Heart left ventricle (tissue), 16 donors: ENCODE data around the gene MARVELD2. TPM values are rescaled to one million over a fixed set of nuclear protein-coding genes. Genes with fewer than 3 reads are reported as not detected.

Experiments
- ATAC-seq, 4 donors: fragments of 200-7000 bp; cut with Tn5 transposase; one replicate each; pipeline ENCODE4 v1.9.1; 2020 to 2022; ENCODE audit warnings: moderate library complexity in 4 of 4, mild to moderate bottlenecking in 3 of 4, moderate number of reproducible peaks in 1 of 4
- DNase-seq, 5 donors: peaks; one replicate each; pipeline ENCODE4 v3.0.0-alpha.2; 2020
- H3K27ac ChIP-seq, 12 donors: fragments of 200-600 bp; sonication (generic) in 4 of 12; one replicate each; pipeline versions ENCODE4 v1.5.0 to v1.8.0; 2016 to 2022; ENCODE audit warnings: mild to moderate bottlenecking in 2 of 12
- H3K27me3 ChIP-seq, 9 donors: fragments of 200-600 bp; sonication (generic) in 2 of 9; one replicate each; pipeline versions ENCODE4 v1.5.1 to v1.8.0; 2016 to 2022; ENCODE audit warnings: mild to moderate bottlenecking in 3 of 9
- H3K36me3 ChIP-seq, 9 donors: fragments of 200-600 bp; sonication (generic) in 2 of 9; one replicate each; pipeline versions ENCODE4 v1.5.0 to v1.8.0; 2018 to 2022; ENCODE audit warnings: mild to moderate bottlenecking in 2 of 9
- H3K4me1 ChIP-seq, 12 donors: fragments of 200-600 bp; sonication (generic) in 4 of 12; one replicate each; pipeline versions ENCODE4 v1.5.0 to v1.8.0; 2016 to 2022; ENCODE audit warnings: mild to moderate bottlenecking in 3 of 12
- H3K4me3 ChIP-seq, 12 donors: fragments of 200-600 bp; sonication (generic) in 4 of 12; one replicate each; pipeline versions ENCODE4 v1.5.0 to v1.8.0; 2017 to 2022; ENCODE audit warnings: mild to moderate bottlenecking in 9 of 12, moderate library complexity in 4 of 12
- H3K9me3 ChIP-seq, 12 donors: fragments of 200-600 bp; sonication (generic) in 4 of 12; one replicate each; pipeline versions ENCODE4 v1.5.0 to v1.8.0; 2016 to 2022; ENCODE audit warnings: mild to moderate bottlenecking in 1 of 12
- CTCF ChIP-seq, 12 donors: fragments of 200-600 bp; sonication (generic) in 4 of 12; IDR thresholded peaks; one replicate each; pipeline versions ENCODE4 v1.5.0 to v1.8.0; 2018 to 2022; ENCODE audit warnings: antibody characterized with exemption in 12 of 12, mild to moderate bottlenecking in 5 of 12
- POLR2A ChIP-seq, 2 donors: fragments of 450-650 bp; IDR thresholded peaks; one replicate each; pipeline ENCODE4 v1.6.1; 2017; ENCODE audit warnings: antibody characterized with exemption in 2 of 2, mild to moderate bottlenecking in 2 of 2, moderate library complexity in 2 of 2
- WGBS, 4 donors: extraction: QIAGEN DNeasy Blood & Tissue Kit in 2 of 4; methylation state at CpG; one replicate each; pipeline versions ENCODE4 v1.1.5 to v1.1.7; 2013 to 2018; 5-methylcytosine and 5-hydroxymethylcytosine counted together
- intact Hi-C, 10 donors: fragments of 100-400 bp; cut with DNase I; formaldehyde crosslinking; loops; one replicate each; pipeline versions ENCODE4 v1.11.1 to v1.14.2; 2022
- polyA plus RNA-seq, 2 donors: library from polyadenylated mRNA; stranded (reverse); fragments of 200-250 nt; gene quantifications; one replicate each; pipeline ENCODE4 v1.2.3, GENCODE V29; 2013
- total RNA-seq, 9 donors: library from RNA; depleted of rRNA in 2 of 9; stranded (reverse); fragments of >200 nt in 2 of 9; fragmentation: NEBNext Ultra II Directional in 3 of 9; extraction: Animal tissue kit (Norgen Biotek cat#: 25700) in 3 of 9; gene quantifications; one replicate each; pipeline versions ENCODE4 v1.1.0 to v1.2.4, GENCODE V29; 2016 to 2023
- donor health status: ischemic (EF 13 %, LVEDD 7.1; RV severe dilation, severe dysfunction).
- donor health status: healthy with polysubstance abuse.
- donor health status: DM: no; HTN: yes; CAD: no.
- donor health status: DM: no; HTN: no; CAD: no.
- donor health status: ischemic (EF 25% LVEDD 6.9; RV normal size, moderate dysfunction).
- donor health status: ischemic (EF 25% LVEDD 5.7; RV mildly dilated, moderate dysfunction).
- donor health status: healthy.
- donor health status: DM: yes; HTN: yes; CAD: no.
- donor health status: ischemic (EF 35%, LVEDD 5.7; RV mildly dilated, moderate dysfunction).
- donor health status: nonischemic (EF 11% LVEDD 7.7; RV severe dilation, severe dysfunction).
- donor health status: DM: yes; HTN: yes; CAD: no.
- donor health status: PGD.
- donor health status: ischemic (EF 29% LVEDD 5.4; RV normal size, mild dysfunction).
- donor health status: nonischemic (EF 23%, LVEDD 6.1; RV moderate dilation, normal function).

Gene MARVELD2
- total and polyA plus RNA-seq, 11 donors: 0.27 to 3.8 (median 1.5) TPM

GRCh38 chr5:69484891-69485290 lies 70.0 kb downstream of the MARVELD2 start:
- ATAC-seq (no peak), DNase-seq (no peak)
- Histone ChIP-seq H3K9me3 (no peaks in the 10 kb centered on the region), H3K36me3 (no peaks in the 10 kb centered on the region), H3K27ac (no peak overlapping the region), H3K27me3 (no peaks in the 10 kb centered on the region), H3K4me3 (no peak overlapping the region), H3K4me1 (no peaks in the 10 kb centered on the region)
- 77 to 80% (median 78%) methylated on average over 7 of the region's 7 CpGs for WGBS, 4 donors
- TF ChIP-seq POLR2A (IDR thresholded peaks at IDR 0.05) (no peak), CTCF (IDR thresholded peaks at IDR 0.05) (no peak)
- intact Hi-C loops: no loop called here

- no peaks in the 10 kb centered on the region for H3K9me3 ChIP-seq
- H3K27ac ChIP-seq: no peak overlapping the region
- intact Hi-C loops: no loop called here
- H3K4me3 ChIP-seq: no peak overlapping the region
- no peaks in the 10 kb centered on the region for H3K4me1 ChIP-seq
- no peaks in the 10 kb centered on the region for H3K27me3 ChIP-seq
- DNase-seq (no peak), ATAC-seq (no peak)
- TF ChIP-seq CTCF (IDR thresholded peaks at IDR 0.05): no peak
- WGBS, 4 donors: 76 to 87% (median 83%) methylated on average over 1 of the region's 1 CpG
- H3K36me3 ChIP-seq: no peaks in the 10 kb centered on the region
Observed at GRCh38 chr5:69485471-69485870, 70.6 kb downstream of the MARVELD2 start.

GRCh38 chr5:69489246-69489645 lies 74.3 kb downstream of the MARVELD2 start:
- WGBS, 4 donors: 80 to 86% (median 84%) methylated on average over 4 of the region's 4 CpGs
- no peaks in the 10 kb centered on the region for H3K36me3 ChIP-seq
- intact Hi-C loops: no loop called here

GRCh38 chr5:69491027-69491426 lies 76.1 kb downstream of the MARVELD2 start:
- TF ChIP-seq CTCF (IDR thresholded peaks at IDR 0.05): no peak
- no peak for TF ChIP-seq POLR2A (IDR thresholded peaks at IDR 0.05)
- 78 to 84% (median 80%) methylated on average over 2 of the region's 2 CpGs for WGBS, 4 donors
- peaks cover 8 to 45% (median 33%) of the 10 kb centered on the region in 9 donors for H3K27me3 ChIP-seq
- DNase-seq: no peak
- H3K4me1 ChIP-seq: peaks cover 0 to 27% (median 13%) of the 10 kb centered on the region in 12 donors
- intact Hi-C loops: no loop called here
- H3K4me3 ChIP-seq: no peak overlapping the region
- H3K27ac ChIP-seq: no peak overlapping the region
- no peaks in the 10 kb centered on the region for H3K36me3 ChIP-seq
- ATAC-seq: no peak
- H3K9me3 ChIP-seq: no peaks in the 10 kb centered on the region

More at GRCh38 chr5:69489246-69489645, 74.3 kb downstream of the MARVELD2 start:
- Histone ChIP-seq H3K27me3 (peaks cover 8 to 31% (median 20%) of the 10 kb centered on the region in 9 donors), H3K27ac (no peak overlapping the region), H3K4me1 (peaks cover 0 to 24% (median 13%) of the 10 kb centered on the region in 12 donors), H3K4me3 (no peak overlapping the region), H3K9me3 (no peaks in the 10 kb centered on the region)
- ATAC-seq: no peak
- DNase-seq: no peak
- TF ChIP-seq CTCF (IDR thresholded peaks at IDR 0.05) (no peak), POLR2A (IDR thresholded peaks at IDR 0.05) (no peak)
